ENCODE results near the gene ACOD1.

Gene ACOD1

DNA sequence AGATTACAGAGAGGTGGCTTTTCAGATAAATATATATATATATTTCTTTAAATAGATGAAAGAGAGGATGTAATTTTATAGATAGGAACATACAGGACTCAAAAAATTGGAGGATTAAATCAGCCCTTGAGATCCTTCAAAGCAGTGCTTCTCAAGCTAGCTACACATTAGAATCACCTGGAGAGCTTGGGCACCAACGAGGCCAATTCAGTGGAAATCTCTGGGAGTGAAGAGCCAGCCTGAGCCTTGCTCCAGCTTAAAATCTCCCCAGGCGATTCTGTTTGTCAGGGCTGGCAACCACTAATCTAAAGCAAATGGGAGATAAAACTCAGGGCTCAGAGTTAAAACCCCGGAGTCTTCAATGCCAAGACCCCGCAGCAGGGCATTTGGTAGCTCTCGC lies 28.6 kb downstream of the ACOD1 start:
- in situ Hi-C loops (cut with HindIII; ENCODE audit: low sequenced_read_pairs): no loop called here
- no peak for DNase-seq (ENCODE audit: low read depth)
- no peak overlapping the region for H3K4me3 ChIP-seq (ENCODE audit: low read depth, low read length)
- TF ChIP-seq, protein P1, sequence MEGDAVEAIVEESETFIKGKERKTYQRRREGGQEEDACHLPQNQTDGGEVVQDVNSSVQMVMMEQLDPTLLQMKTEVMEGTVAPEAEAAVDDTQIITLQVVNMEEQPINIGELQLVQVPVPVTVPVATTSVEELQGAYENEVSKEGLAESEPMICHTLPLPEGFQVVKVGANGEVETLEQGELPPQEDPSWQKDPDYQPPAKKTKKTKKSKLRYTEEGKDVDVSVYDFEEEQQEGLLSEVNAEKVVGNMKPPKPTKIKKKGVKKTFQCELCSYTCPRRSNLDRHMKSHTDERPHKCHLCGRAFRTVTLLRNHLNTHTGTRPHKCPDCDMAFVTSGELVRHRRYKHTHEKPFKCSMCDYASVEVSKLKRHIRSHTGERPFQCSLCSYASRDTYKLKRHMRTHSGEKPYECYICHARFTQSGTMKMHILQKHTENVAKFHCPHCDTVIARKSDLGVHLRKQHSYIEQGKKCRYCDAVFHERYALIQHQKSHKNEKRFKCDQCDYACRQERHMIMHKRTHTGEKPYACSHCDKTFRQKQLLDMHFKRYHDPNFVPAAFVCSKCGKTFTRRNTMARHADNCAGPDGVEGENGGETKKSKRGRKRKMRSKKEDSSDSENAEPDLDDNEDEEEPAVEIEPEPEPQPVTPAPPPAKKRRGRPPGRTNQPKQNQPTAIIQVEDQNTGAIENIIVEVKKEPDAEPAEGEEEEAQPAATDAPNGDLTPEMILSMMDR (IDR thresholded peaks at IDR 0.05; ENCODE audit: low read depth, low read length, missing control alignments): no peak

DNA sequence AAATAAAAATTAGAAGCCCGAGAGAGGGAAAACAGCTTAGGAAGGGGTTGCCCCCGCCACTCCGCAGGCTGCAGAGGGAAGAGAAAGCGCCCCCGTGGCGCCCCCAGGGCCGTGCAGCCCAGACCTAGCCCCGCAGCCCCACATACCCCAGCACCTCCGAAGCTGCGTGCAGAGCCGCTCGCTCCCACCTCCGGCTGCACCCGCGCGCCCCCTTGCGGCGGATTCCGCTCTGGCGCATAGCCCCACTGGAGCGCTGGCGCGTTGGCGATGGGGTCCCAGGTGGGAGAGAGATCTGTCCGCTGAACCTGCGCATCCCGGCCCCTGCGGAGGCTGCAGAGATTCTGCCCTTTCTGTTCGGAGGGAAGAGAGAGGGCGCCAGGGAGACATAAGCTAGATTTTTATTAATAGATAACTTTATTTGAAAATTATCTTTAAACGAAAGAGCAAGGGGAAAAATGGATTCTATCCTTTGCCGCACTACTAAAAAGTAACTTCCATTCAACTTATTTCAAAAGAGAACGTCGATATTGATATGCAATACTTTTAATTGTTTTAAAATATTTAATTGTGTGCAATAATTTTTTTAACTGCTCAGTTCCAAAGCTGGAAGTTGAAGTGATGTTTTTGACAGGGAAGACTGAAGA lies 31.9 kb downstream of the ACOD1 start:
- in situ Hi-C loops (cut with HindIII; ENCODE audit: low sequenced_read_pairs): no loop called here
- peak overlapping the region; percentile 27 for H3K4me3 ChIP-seq (ENCODE audit: low read depth, low read length)
- DNase-seq (ENCODE audit: low read depth): no peak
- TF ChIP-seq, protein P1 (IDR thresholded peaks at IDR 0.05; ENCODE audit: low read depth, low read length, missing control alignments): peak; percentile 97

DNA sequence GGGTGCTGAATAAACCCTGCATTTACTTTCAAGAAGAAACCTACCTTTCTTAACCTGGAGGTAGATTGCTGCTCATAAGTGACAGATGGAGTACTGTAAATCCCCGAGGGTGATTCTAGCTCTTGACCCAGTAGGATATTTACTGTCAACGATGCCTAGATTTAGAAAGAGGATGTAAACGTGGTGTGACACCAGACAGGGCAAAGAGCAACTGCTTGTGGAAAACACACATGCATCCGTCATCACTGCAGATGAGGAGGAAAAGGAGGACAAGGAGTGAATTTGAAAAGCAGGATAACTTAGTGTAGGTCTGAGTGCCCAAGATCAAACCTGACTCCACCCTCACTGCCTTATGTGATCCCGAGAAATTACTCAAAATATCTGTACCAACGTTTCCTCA lies 33.8 kb downstream of the ACOD1 start:
- in situ Hi-C loops (cut with HindIII; ENCODE audit: low sequenced_read_pairs): no loop called here
- no peak for DNase-seq (ENCODE audit: low read depth)
- TF ChIP-seq, protein P1 (IDR thresholded peaks at IDR 0.05; ENCODE audit: low read depth, low read length, missing control alignments): no peak
- H3K4me3 ChIP-seq (ENCODE audit: low read depth, low read length): no peak overlapping the region

GRCh38 chr13:76983676-76984075 lies 35.4 kb downstream of the ACOD1 start:
- in situ Hi-C loops (cut with HindIII; ENCODE audit: low sequenced_read_pairs): no loop called here
- TF ChIP-seq, protein P1 (IDR thresholded peaks at IDR 0.05; ENCODE audit: low read depth, low read length, missing control alignments): no peak
- no peak for DNase-seq (ENCODE audit: low read depth)
- no peak overlapping the region for H3K4me3 ChIP-seq (ENCODE audit: low read depth, low read length)

- TF ChIP-seq, protein P1 (IDR thresholded peaks at IDR 0.05; ENCODE audit: low read depth, low read length, missing control alignments): no peak
- no peak for DNase-seq (ENCODE audit: low read depth)
- H3K4me3 ChIP-seq (ENCODE audit: low read depth, low read length): peak overlapping the region; percentile 74
- in situ Hi-C loops (cut with HindIII; ENCODE audit: low sequenced_read_pairs): no loop called here
These were observed 43.1 kb downstream of the ACOD1 start for GRCh38 chr13:76991432-76991795.

GRCh38 chr13:76991796-76992547 lies 43.7 kb downstream of the ACOD1 start, which contains the start of gene CLN5:
Gene CLN5, plus strand, starts transcription at chr13:76992081. Its CDS starts 18 bp downstream, at chr13:76992099.
- H3K4me3 ChIP-seq (ENCODE audit: low read depth, low read length): peak within 1 kb of the TSS; percentile 74
- in situ Hi-C loops (cut with HindIII; ENCODE audit: low sequenced_read_pairs): no loop called here
- peak; percentile 60 for DNase-seq (ENCODE audit: low read depth)
- TF ChIP-seq, protein P1 (IDR thresholded peaks at IDR 0.05; ENCODE audit: low read depth, low read length, missing control alignments): no peak
